K562 (cell line): ENCODE measurements around the gene ANKS1A. TPM values are rescaled to one million over a fixed set of nuclear protein-coding genes. Genes with fewer than 3 reads are reported as not detected.

ENCODE experiments used
- ATAC-seq: fragments of 200-7000 bp; cut with Tn5 transposase; 3 replicates; pipeline ENCODE4 v1.9.1; 2020; ENCODE audit warnings: moderate library complexity
- BruUV-seq: library from RNA; stranded (reverse); fragments of 400-500 nt; replicated peaks from 2 replicates; lab custom pipeline; 2021; lab: Mats Ljungman, UMichigan
- CTCF ChIA-PET: fragments of 300-600 bp; formaldehyde crosslinking; extraction: SDS; loops from one replicate; lab custom pipeline; 2021; ENCODE audit warnings: low intra/inter-chr PET ratio; lab: Yijun Ruan, JAX
- POLR2A ChIA-PET: fragments of 300-600, 350-650 bp; sonication (Branson Sonifier 250); formaldehyde crosslinking; extraction: SDS; loops from one replicate; lab custom pipeline; 2021; ENCODE audit warnings: antibody characterized with exemption, inconsistent platforms; lab: Yijun Ruan, JAX
- DNase-seq, 4 experiments: peaks; one replicate each; pipeline versions ENCODE4 v3.0.0 to v3.0.0-alpha.2; 2011 to 2018; ENCODE audit warnings: low spot score in 3 of 4, mixed read lengths in 3 of 4; ENCODE audit errors: extremely low read depth in 1 of 4
- FAIRE-seq: peaks from 2 replicates; lab custom pipeline; 2011; peaks lifted over from hg19 to GRCh38; lab: Jason Lieb, UNC
- H2AFZ ChIP-seq: 2 replicates; pipeline ENCODE4 v1.6.0; 2011; ENCODE audit warnings: low read depth, low read length, control low read depth, inconsistent platforms
- H3K27ac ChIP-seq: fragments of 200-600 bp; 3 replicates; pipeline ENCODE4 v1.8.0; 2011; ENCODE audit warnings: low read depth, mild to moderate bottlenecking, control low read depth, inconsistent platforms, low read length, moderate library complexity, mixed read lengths; ENCODE audit errors: extremely low read depth
- H3K27me3 ChIP-seq, 2 experiments: fragments of 300-600 bp in 1 of 2; 2 replicates in 1 of 2; 3 replicates in 1 of 2; pipeline versions ENCODE4 v1.6.0 to v1.8.0; 2011; ENCODE audit warnings: inconsistent platforms in 2 of 2, low read length in 2 of 2, mild to moderate bottlenecking in 1 of 2, mixed read lengths in 1 of 2, moderate library complexity in 1 of 2; ENCODE audit not compliant: control insufficient read depth in 2 of 2, insufficient read depth in 2 of 2
- H3K36me3 ChIP-seq: fragments of 300-600 bp; 3 replicates; pipeline ENCODE4 v1.8.0; 2011; ENCODE audit warnings: mild to moderate bottlenecking, low read length, inconsistent platforms; ENCODE audit not compliant: control insufficient read depth, insufficient read depth
- H3K4me1 ChIP-seq, 2 experiments: fragments of 200-600 bp in 1 of 2; replicated peaks in 1 of 2; 2 replicates in 1 of 2; 3 replicates in 1 of 2; pipeline versions ENCODE4 v1.5.1 to v1.8.0; 2011; ENCODE audit warnings: inconsistent platforms in 2 of 2, low read length in 2 of 2, mild to moderate bottlenecking in 1 of 2, mixed read lengths in 1 of 2, moderate library complexity in 1 of 2; ENCODE audit not compliant: control insufficient read depth in 2 of 2, insufficient read depth in 2 of 2
- H3K4me2 ChIP-seq: 2 replicates; pipeline ENCODE4 v1.6.1; 2011; ENCODE audit warnings: low read length, control low read depth, inconsistent platforms, mixed read lengths; ENCODE audit not compliant: insufficient read depth
- H3K4me3 ChIP-seq: fragments of 200-600 bp; sonication (generic), shearing (Covaris generic); 2 replicates; pipeline ENCODE4 v1.5.1; 2016; ENCODE audit warnings: control low read depth, inconsistent platforms
- H3K79me2 ChIP-seq: fragments of 200-600 bp; 3 replicates; pipeline ENCODE4 v1.8.0; 2011; ENCODE audit warnings: low read length, inconsistent platforms; ENCODE audit not compliant: control insufficient read depth, insufficient read depth
- H3K9ac ChIP-seq, 2 experiments: 2 replicates each; pipeline versions ENCODE4 v1.6.0 to v1.6.1; 2011; ENCODE audit warnings: low read depth in 2 of 2, low read length in 2 of 2, control low read depth in 1 of 2, inconsistent platforms in 1 of 2, mild to moderate bottlenecking in 1 of 2, mixed read lengths in 1 of 2; ENCODE audit not compliant: insufficient read depth in 1 of 2
- H3K9me1 ChIP-seq: one replicate; pipeline ENCODE4 v1.6.0; 2011; ENCODE audit warnings: inconsistent platforms, mild to moderate bottlenecking, low read length, moderate library complexity; ENCODE audit not compliant: control insufficient read depth, insufficient read depth
- H3K9me3 ChIP-seq: replicated peaks from 2 replicates; pipeline ENCODE4 v1.5.1; 2011; ENCODE audit warnings: low read depth, low read length, inconsistent platforms; ENCODE audit not compliant: control insufficient read depth, insufficient read depth
- H4K20me1 ChIP-seq: replicated peaks from 2 replicates; pipeline ENCODE4 v1.6.1; 2011; ENCODE audit warnings: low read length, inconsistent platforms, mixed read lengths; ENCODE audit not compliant: control insufficient read depth, insufficient read depth
- GABPB1 ChIP-seq: sonication (generic); formaldehyde crosslinking; IDR thresholded peaks from 2 replicates; pipeline ENCODE4 v1.8.0; 2022; ENCODE audit warnings: mild to moderate bottlenecking, missing genetic modification reagents
- MIER1 ChIP-seq: fragments of 450-650 bp; IDR thresholded peaks from 2 replicates; pipeline ENCODE4 v1.6.1; 2016; ENCODE audit warnings: antibody characterized with exemption, mild to moderate bottlenecking, low read depth
- MYBL2 ChIP-seq, 2 experiments: fragments of 450-650 bp in 1 of 2; sonication (generic) in 1 of 2; formaldehyde crosslinking in 1 of 2; IDR thresholded peaks; 2 replicates each; pipeline versions ENCODE4 v1.6.1 to v1.8.1; 2017 to 2022; ENCODE audit warnings: borderline replicate concordance in 1 of 2, inconsistent platforms in 1 of 2, low read depth in 1 of 2, mild to moderate bottlenecking in 1 of 2, missing genetic modification reagents in 1 of 2, moderate library complexity in 1 of 2
- NFIC ChIP-seq: fragments of 450-650 bp; IDR thresholded peaks from 2 replicates; pipeline ENCODE4 v1.6.1; 2017; ENCODE audit warnings: mild to moderate bottlenecking, inconsistent platforms
- PHB ChIP-seq: fragments of 250-450 bp; sonication (Bioruptor Pico); IDR thresholded peaks from 2 replicates; pipeline ENCODE4 v1.5.0; 2021
- SLC30A9 ChIP-seq: fragments of 250-450 bp; sonication (Bioruptor Pico); IDR thresholded peaks from 2 replicates; pipeline ENCODE4 v1.8.0; 2022; ENCODE audit warnings: mild to moderate bottlenecking, moderate library complexity
- ZNF239 ChIP-seq: fragments of 250-450 bp; sonication (Bioruptor Pico); IDR thresholded peaks from 2 replicates; pipeline ENCODE4 v1.4.0; 2020; ENCODE audit warnings: mild to moderate bottlenecking
- WGBS: fragments of 100-300 bp; shearing (Covaris generic); methylation state at CpG from one replicate; pipeline ENCODE4 v1.1.6; 2016; ENCODE audit warnings: low coverage, mixed read lengths; ENCODE audit not compliant: insufficient coverage; ENCODE audit errors: missing lambda C conversion rate; 5-methylcytosine and 5-hydroxymethylcytosine counted together
- in situ Hi-C: fragments of 300-500 bp; cut with MboI; formaldehyde crosslinking; loops from 4 replicates; pipeline ENCODE4 v1.15.0; 2018; ENCODE audit warnings: inconsistent platforms, mixed read lengths
- intact Hi-C: fragments of 100-400 bp; cut with micrococcal nuclease; formaldehyde crosslinking; loops from 2 replicates; pipeline ENCODE4 v1.14.2; 2022
- polyA plus RNA-seq, 8 experiments: library from polyadenylated mRNA; depleted of rRNA in 4 of 8; stranded (reverse) in 5 of 8; unstranded in 3 of 8; fragments of >200 nt; fragmentation: Nextera tagmentation in 2 of 8; fragmentation: Illumina TruSeq in 1 of 8; extraction: Ambion mirVana in 2 of 8; extraction: Trizol in 1 of 8; gene quantifications; 2 replicates each; pipeline versions ENCODE4 v1.2.1 to v1.2.3, GENCODE V29; 2011 to 2014; ENCODE audit warnings: inconsistent platforms in 1 of 8, missing spikeins in 1 of 8
- total RNA-seq, 7 experiments: library from RNA; depleted of rRNA in 6 of 7; stranded (reverse); fragments of >200 nt in 6 of 7; fragmentation: Illumina TruSeq in 2 of 7; extraction: Trizol in 2 of 7; gene quantifications; 2 replicates each; pipeline versions ENCODE4 v1.2.1 to v1.2.3, GENCODE V29; 2011 to 2021; ENCODE audit warnings: low replicate concordance in 1 of 7
- TF ChIP-seq, protein P1 (sequence below), 2 experiments: fragments of 450-650 bp; formaldehyde crosslinking in 1 of 2; IDR thresholded peaks; 2 replicates each; pipeline versions ENCODE4 v1.4.0 to v1.6.1; 2014 to 2020; ENCODE audit warnings: mild to moderate bottlenecking in 2 of 2, borderline replicate concordance in 1 of 2, low read depth in 1 of 2
- TF ChIP-seq, protein P2 (sequence below): fragments of 450-650 bp; IDR thresholded peaks from 2 replicates; pipeline ENCODE4 v1.6.1; 2017; ENCODE audit warnings: antibody characterized with exemption, mild to moderate bottlenecking

ANKS1A gene
- total and polyA plus RNA-seq, 9 of the 15 experiments (the other 6 are each of a cell fraction or from before 2014, with no cell fraction given): 1.1 to 13.8 (median 5.3) TPM

DNA sequence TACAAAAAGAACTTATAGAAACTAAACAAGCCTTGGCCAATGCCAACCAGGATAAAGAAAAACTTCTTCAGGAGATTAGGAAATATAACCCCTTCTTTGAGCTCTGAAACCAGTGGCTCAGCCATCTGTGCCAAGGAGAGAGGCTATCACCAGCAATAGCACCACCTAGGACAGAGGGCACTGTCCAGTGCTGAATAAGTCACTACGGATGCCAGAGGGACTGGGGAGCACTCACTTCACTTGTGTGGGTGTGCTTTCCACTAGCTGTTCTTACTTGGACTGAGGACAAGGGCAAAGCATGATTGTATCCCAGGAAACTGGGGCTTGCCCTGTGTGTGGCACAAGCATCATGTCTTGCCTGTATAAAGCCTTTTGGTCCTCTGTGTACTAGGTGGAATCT lies 16.7 kb upstream of the ANKS1A start:
- Histone ChIP-seq H3K4me1 (no peaks in the 10 kb centered on the region; a peak in 1 of 5 replicates), H3K36me3 (peaks cover 87% of the 10 kb centered on the region), H3K9me3 (no peaks in the 10 kb centered on the region), H3K4me3 (no peak overlapping the region), H3K4me2 (no peak overlapping the region), H3K79me2 (no peaks in the 10 kb centered on the region), H4K20me1 (0 out of 2 replicates have a peak, but pooled peaks cover 3% of the 10 kb centered on the region), H3K9me1 (no peaks in the 10 kb centered on the region), H2AFZ (no peak overlapping the region), H3K9ac (no peak overlapping the region), H3K27ac (no peak overlapping the region), H3K27me3 (no peaks in the 10 kb centered on the region)
- BruUV-seq: no TSS peak
- WGBS: 54% methylated on average over 1 of the region's 1 CpG
- intact Hi-C loops (no loop called here), in situ Hi-C loops (no loop called here)
- POLR2A ChIA-PET: interaction anchor here (0.7 to 11.7 kb wide), 5 partner anchors 12 to 281 kb away, joined by 3 to 108 read pairs (median 4); partner anchors contain the start of genes ANKS1A and TAF11
- DNase-seq (peak in 1 of 4 experiments; percentile 8), FAIRE-seq (no peak), ATAC-seq (no peak)
- CTCF ChIA-PET: no interaction called here
- TF ChIP-seq PHB: no peak
- 0 out of 2 replicates have a peak, but pooled peaks have one; percentile 20 for TF ChIP-seq GABPB1 (CRISPR knock-in tag)
- TF ChIP-seq, protein P1, sequence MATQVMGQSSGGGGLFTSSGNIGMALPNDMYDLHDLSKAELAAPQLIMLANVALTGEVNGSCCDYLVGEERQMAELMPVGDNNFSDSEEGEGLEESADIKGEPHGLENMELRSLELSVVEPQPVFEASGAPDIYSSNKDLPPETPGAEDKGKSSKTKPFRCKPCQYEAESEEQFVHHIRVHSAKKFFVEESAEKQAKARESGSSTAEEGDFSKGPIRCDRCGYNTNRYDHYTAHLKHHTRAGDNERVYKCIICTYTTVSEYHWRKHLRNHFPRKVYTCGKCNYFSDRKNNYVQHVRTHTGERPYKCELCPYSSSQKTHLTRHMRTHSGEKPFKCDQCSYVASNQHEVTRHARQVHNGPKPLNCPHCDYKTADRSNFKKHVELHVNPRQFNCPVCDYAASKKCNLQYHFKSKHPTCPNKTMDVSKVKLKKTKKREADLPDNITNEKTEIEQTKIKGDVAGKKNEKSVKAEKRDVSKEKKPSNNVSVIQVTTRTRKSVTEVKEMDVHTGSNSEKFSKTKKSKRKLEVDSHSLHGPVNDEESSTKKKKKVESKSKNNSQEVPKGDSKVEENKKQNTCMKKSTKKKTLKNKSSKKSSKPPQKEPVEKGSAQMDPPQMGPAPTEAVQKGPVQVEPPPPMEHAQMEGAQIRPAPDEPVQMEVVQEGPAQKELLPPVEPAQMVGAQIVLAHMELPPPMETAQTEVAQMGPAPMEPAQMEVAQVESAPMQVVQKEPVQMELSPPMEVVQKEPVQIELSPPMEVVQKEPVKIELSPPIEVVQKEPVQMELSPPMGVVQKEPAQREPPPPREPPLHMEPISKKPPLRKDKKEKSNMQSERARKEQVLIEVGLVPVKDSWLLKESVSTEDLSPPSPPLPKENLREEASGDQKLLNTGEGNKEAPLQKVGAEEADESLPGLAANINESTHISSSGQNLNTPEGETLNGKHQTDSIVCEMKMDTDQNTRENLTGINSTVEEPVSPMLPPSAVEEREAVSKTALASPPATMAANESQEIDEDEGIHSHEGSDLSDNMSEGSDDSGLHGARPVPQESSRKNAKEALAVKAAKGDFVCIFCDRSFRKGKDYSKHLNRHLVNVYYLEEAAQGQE (IDR thresholded peaks at IDR 0.05; ENCODE audit: borderline replicate concordance): peak; percentile 79
- TF ChIP-seq, protein P1 (CRISPR knock-in tag; IDR thresholded peaks at IDR 0.05; ENCODE audit: low read depth): no peak
- no peak for TF ChIP-seq NFIC
- TF ChIP-seq MIER1: 0 out of 2 replicates have a peak, but pooled peaks have one; percentile 41
- no peak for TF ChIP-seq MYBL2 (IDR thresholded peaks at IDR 0.05; ENCODE audit: low read depth)
- no peak for TF ChIP-seq MYBL2 (CRISPR knock-in tag; IDR thresholded peaks at IDR 0.05; ENCODE audit: borderline replicate concordance)
- TF ChIP-seq ZNF239 (CRISPR knock-in tag): no peak
- TF ChIP-seq, protein P2, sequence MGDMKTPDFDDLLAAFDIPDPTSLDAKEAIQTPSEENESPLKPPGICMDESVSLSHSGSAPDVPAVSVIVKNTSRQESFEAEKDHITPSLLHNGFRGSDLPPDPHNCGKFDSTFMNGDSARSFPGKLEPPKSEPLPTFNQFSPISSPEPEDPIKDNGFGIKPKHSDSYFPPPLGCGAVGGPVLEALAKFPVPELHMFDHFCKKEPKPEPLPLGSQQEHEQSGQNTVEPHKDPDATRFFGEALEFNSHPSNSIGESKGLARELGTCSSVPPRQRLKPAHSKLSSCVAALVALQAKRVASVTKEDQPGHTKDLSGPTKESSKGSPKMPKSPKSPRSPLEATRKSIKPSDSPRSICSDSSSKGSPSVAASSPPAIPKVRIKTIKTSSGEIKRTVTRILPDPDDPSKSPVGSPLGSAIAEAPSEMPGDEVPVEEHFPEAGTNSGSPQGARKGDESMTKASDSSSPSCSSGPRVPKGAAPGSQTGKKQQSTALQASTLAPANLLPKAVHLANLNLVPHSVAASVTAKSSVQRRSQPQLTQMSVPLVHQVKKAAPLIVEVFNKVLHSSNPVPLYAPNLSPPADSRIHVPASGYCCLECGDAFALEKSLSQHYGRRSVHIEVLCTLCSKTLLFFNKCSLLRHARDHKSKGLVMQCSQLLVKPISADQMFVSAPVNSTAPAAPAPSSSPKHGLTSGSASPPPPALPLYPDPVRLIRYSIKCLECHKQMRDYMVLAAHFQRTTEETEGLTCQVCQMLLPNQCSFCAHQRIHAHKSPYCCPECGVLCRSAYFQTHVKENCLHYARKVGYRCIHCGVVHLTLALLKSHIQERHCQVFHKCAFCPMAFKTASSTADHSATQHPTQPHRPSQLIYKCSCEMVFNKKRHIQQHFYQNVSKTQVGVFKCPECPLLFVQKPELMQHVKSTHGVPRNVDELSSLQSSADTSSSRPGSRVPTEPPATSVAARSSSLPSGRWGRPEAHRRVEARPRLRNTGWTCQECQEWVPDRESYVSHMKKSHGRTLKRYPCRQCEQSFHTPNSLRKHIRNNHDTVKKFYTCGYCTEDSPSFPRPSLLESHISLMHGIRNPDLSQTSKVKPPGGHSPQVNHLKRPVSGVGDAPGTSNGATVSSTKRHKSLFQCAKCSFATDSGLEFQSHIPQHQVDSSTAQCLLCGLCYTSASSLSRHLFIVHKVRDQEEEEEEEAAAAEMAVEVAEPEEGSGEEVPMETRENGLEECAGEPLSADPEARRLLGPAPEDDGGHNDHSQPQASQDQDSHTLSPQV: no peak
- no peak for TF ChIP-seq SLC30A9 (CRISPR knock-in tag)
